HepG2 (cell line): ENCODE data around the gene CD9. TPM values are rescaled to one million over a fixed set of nuclear protein-coding genes. Genes with fewer than 3 reads are reported as not detected.
A peak's percentile ranks its signal among the peaks of the same experiment; 100 is the strongest.

Experiments
- ARID5B ChIP-seq: IDR thresholded peaks from 2 replicates; pipeline ENCODE4 v1.4.0; 2020; ENCODE audit warnings: mild to moderate bottlenecking, missing genetic modification reagents
- ERF ChIP-seq: IDR thresholded peaks from 2 replicates; pipeline ENCODE4 v1.6.1; 2018; ENCODE audit warnings: missing biosample characterization, missing genetic modification reagents
- FOXA1 ChIP-seq, 2 experiments: fragments of 450-650 bp in 1 of 2; sonication (generic) in 1 of 2; formaldehyde crosslinking in 1 of 2; IDR thresholded peaks; 2 replicates each; pipeline versions ENCODE4 v1.4.0 to v1.6.1; 2016 to 2020; ENCODE audit warnings: missing genetic modification reagents in 1 of 2
- FOXP1 ChIP-seq, 2 experiments: fragments of 450-650 bp in 1 of 2; IDR thresholded peaks; 2 replicates each; pipeline ENCODE4 v1.6.1; 2017 to 2018; ENCODE audit warnings: antibody characterized with exemption in 1 of 2
- GABPB1 ChIP-seq: IDR thresholded peaks from 2 replicates; pipeline ENCODE4 v1.6.1; 2016; ENCODE audit warnings: mild to moderate bottlenecking, missing genetic modification reagents, moderate library complexity, missing compliant biosample characterization
- HIC2 ChIP-seq: sonication (generic); formaldehyde crosslinking; IDR thresholded peaks from 2 replicates; pipeline ENCODE4 v1.9.0; 2022; ENCODE audit warnings: low read depth, missing genetic modification reagents
- HMG20A ChIP-seq: IDR thresholded peaks from 2 replicates; pipeline ENCODE4 v1.6.1; 2016; ENCODE audit warnings: borderline replicate concordance
- HNRNPL ChIP-seq: fragments of 200-400 bp; formaldehyde crosslinking; IDR thresholded peaks from 2 replicates; pipeline ENCODE4 v1.6.1; 2017; ENCODE audit warnings: mild to moderate bottlenecking, low read depth, low read length
- MTA1 ChIP-seq: sonication (generic); formaldehyde crosslinking; IDR thresholded peaks from 2 replicates; pipeline ENCODE4 v1.4.0; 2020; ENCODE audit warnings: missing genetic modification reagents, mild to moderate bottlenecking, borderline replicate concordance
- XBP1 ChIP-seq: sonication (generic); formaldehyde crosslinking; IDR thresholded peaks from 2 replicates; pipeline ENCODE4 v1.5.0; 2020; ENCODE audit warnings: missing genetic modification reagents
- YEATS2 ChIP-seq: sonication (generic); formaldehyde crosslinking; IDR thresholded peaks from 2 replicates; pipeline ENCODE4 v1.4.0; 2020; ENCODE audit warnings: missing genetic modification reagents, borderline replicate concordance
- ZBTB20 ChIP-seq: sonication (generic); formaldehyde crosslinking; IDR thresholded peaks from 2 replicates; pipeline ENCODE4 v1.8.1; 2023; ENCODE audit warnings: missing genetic modification reagents, low read depth, mild to moderate bottlenecking, borderline replicate concordance
- ZFX ChIP-seq: sonication (generic); formaldehyde crosslinking; IDR thresholded peaks from 2 replicates; pipeline ENCODE4 v1.4.0; 2020; ENCODE audit warnings: mild to moderate bottlenecking, low read depth, missing genetic modification reagents, moderate library complexity
- ZNF207 ChIP-seq: fragments of 450-650 bp; IDR thresholded peaks from 2 replicates; pipeline ENCODE4 v1.6.1; 2016; ENCODE audit warnings: antibody characterized with exemption, borderline replicate concordance
- polyA plus RNA-seq, 8 experiments: library from polyadenylated mRNA; depleted of rRNA in 3 of 8; stranded (reverse) in 7 of 8; unstranded in 1 of 8; fragments of >200 nt; fragmentation: Illumina TruSeq in 4 of 8; extraction: Trizol in 4 of 8; gene quantifications; 2 replicates each; pipeline versions ENCODE4 v1.2.1 to v1.2.3, GENCODE V29; 2011 to 2016; ENCODE audit warnings: low read depth in 4 of 8, missing spikeins in 1 of 8, mixed read lengths in 1 of 8; ENCODE audit not compliant: insufficient read depth in 1 of 8
- total RNA-seq, 5 experiments: library from RNA; depleted of rRNA; stranded (reverse); fragments of >200 nt; fragmentation: Illumina TruSeq; extraction: Trizol; gene quantifications; 2 replicates each; pipeline ENCODE4 v1.2.3, GENCODE V29; 2016; ENCODE audit warnings: low read depth in 1 of 5
- TF ChIP-seq, protein P1 (sequence below): IDR thresholded peaks from 2 replicates; pipeline ENCODE4 v1.6.1; 2016; ENCODE audit warnings: mild to moderate bottlenecking
- TF ChIP-seq, protein P2 (sequence below): sonication (generic); formaldehyde crosslinking; IDR thresholded peaks from 2 replicates; pipeline ENCODE4 v1.4.0; 2020; ENCODE audit warnings: mild to moderate bottlenecking, missing genetic modification reagents

The CD9 gene
- total and polyA plus RNA-seq, 2 of the 13 experiments (the other 11 are each of a cell fraction or from before 2014, with no cell fraction given), result 5.8 to 38.3 TPM

GRCh38 chr12:6235499-6235898 is 35.3 kb downstream of the CD9 start (continued):
- TF ChIP-seq ARID5B (CRISPR knock-in tag) (peak; percentile 82), XBP1 (CRISPR knock-in tag) (no peak), YEATS2 (CRISPR knock-in tag) (peak; percentile 23; the same call in 1 of the 2 replicates), ERF (0 out of 2 replicates have a peak, but pooled peaks have one; percentile 30), HNRNPL (peak; percentile 87), FOXP1 (IDR thresholded peaks at IDR 0.05) (no peak), FOXP1 (CRISPR knock-in tag; IDR thresholded peaks at IDR 0.05) (peak; percentile 54), ZFX (CRISPR knock-in tag) (0 out of 2 replicates have a peak, but pooled peaks have one; percentile 39), GABPB1 (CRISPR knock-in tag) (peak; percentile 27; the same call in 1 of the 2 replicates), HIC2 (peak; percentile 91), ZNF207 (no peak), FOXA1 (IDR thresholded peaks at IDR 0.05) (no peak), FOXA1 (CRISPR knock-in tag; IDR thresholded peaks at IDR 0.05) (peak; percentile 83), HMG20A (peak; percentile 47; the same call in 1 of the 2 replicates), ZBTB20 (CRISPR knock-in tag) (0 out of 2 replicates have a peak, but pooled peaks have one; percentile 16), MTA1 (CRISPR knock-in tag) (no peak)
- TF ChIP-seq, protein P1, sequence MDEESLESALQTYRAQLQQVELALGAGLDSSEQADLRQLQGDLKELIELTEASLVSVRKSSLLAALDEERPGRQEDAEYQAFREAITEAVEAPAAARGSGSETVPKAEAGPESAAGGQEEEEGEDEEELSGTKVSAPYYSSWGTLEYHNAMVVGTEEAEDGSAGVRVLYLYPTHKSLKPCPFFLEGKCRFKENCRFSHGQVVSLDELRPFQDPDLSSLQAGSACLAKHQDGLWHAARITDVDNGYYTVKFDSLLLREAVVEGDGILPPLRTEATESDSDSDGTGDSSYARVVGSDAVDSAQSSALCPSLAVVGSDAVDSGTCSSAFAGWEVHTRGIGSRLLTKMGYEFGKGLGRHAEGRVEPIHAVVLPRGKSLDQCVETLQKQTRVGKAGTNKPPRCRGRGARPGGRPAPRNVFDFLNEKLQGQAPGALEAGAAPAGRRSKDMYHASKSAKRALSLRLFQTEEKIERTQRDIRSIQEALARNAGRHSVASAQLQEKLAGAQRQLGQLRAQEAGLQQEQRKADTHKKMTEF (CRISPR knock-in tag), result peak; percentile 62
- TF ChIP-seq, protein P2, sequence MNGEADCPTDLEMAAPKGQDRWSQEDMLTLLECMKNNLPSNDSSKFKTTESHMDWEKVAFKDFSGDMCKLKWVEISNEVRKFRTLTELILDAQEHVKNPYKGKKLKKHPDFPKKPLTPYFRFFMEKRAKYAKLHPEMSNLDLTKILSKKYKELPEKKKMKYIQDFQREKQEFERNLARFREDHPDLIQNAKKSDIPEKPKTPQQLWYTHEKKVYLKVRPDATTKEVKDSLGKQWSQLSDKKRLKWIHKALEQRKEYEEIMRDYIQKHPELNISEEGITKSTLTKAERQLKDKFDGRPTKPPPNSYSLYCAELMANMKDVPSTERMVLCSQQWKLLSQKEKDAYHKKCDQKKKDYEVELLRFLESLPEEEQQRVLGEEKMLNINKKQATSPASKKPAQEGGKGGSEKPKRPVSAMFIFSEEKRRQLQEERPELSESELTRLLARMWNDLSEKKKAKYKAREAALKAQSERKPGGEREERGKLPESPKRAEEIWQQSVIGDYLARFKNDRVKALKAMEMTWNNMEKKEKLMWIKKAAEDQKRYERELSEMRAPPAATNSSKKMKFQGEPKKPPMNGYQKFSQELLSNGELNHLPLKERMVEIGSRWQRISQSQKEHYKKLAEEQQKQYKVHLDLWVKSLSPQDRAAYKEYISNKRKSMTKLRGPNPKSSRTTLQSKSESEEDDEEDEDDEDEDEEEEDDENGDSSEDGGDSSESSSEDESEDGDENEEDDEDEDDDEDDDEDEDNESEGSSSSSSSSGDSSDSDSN (CRISPR knock-in tag), result peak; percentile 41; the same call in 1 of the 2 replicates
- TF ChIP-seq, all 625 proteins: peak for 46
